Measurements from ENCODE around the gene RANBP3L. TPM values are rescaled to one million over a fixed set of nuclear protein-coding genes. Genes with fewer than 3 reads are reported as not detected.
A peak's percentile ranks its signal among the peaks of the same experiment; 100 is the strongest.

RANBP3L gene
- total and polyA plus RNA-seq, 9 of the 15 experiments (the other 6 are each of a cell fraction or from before 2014, with no cell fraction given): 0.01 to 0.06 TPM; not detected in 7

DNA sequence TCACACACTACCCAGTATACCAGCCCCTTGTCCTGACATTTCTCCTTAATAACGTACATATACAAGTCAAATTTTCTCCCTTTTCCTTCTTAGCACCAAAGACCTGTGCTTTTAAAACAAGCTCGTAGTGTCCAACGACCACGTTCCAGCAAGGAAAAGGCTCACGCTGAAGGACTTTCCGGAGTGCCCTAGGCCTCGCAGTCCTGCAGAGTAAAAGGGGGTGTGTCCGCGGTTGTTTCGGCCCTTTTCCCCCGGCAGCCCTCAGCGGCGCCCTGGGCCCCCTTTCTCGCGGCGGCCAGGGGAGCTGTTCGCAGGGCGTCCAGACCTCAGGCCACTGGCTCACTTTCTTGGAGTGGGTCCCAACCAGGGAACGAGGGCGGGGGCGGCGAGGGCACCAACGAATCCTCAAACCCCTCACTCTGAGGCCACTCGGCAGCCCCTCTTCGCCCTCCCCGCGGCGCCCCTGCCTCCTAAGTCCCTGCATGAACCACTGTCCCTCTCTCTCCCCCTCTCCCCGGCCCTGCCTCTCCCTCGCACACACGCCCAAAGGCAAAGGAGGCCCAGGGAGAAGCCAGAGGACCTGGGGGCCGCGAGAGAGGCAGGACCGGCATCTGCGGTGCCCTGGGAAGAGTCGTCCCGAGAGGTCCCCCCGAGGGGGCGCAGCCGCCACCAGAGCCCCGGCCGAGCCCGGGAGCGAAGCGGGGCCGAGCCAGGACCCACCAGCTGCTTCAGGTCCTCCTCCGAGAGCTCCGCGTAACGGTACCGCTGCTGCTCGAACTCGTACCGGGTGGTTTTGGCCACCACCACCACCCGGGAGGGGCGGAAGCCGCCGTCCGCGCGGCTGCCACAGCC is 60.7 kb downstream of the RANBP3L start (continued):
- TF ChIP-seq ARNT (IDR thresholded peaks at IDR 0.05) (no peak), RAD21 (CRISPR knock-in tag; conservative IDR thresholded peaks at IDR 0.05 in 1 of 2, IDR thresholded peaks at IDR 0.05 in 1 of 2) (no peak), KAT7 (CRISPR knock-in tag; IDR thresholded peaks at IDR 0.05; ENCODE audit: borderline replicate concordance) (peak; percentile 83; the same call in 1 of the 2 replicates), ZNF224 (CRISPR knock-in tag; IDR thresholded peaks at IDR 0.05) (0 out of 2 replicates have a peak, but pooled peaks have one; percentile 50), ELK1 (CRISPR knock-in tag; IDR thresholded peaks at IDR 0.05) (no peak), KLF6 (CRISPR knock-in tag; IDR thresholded peaks at IDR 0.05; ENCODE audit: borderline replicate concordance) (no peak), SRSF3 (IDR thresholded peaks at IDR 0.05; ENCODE audit: insufficient read depth, low read length) (0 out of 2 replicates have a peak, but pooled peaks have one; percentile 25), ZNF830 (CRISPR knock-in tag; IDR thresholded peaks at IDR 0.05) (no peak; the same call in 1 of the 2 replicates), ZNF444 (CRISPR knock-in tag; IDR thresholded peaks at IDR 0.05) (no peak), BMI1 (IDR thresholded peaks at IDR 0.05; ENCODE audit: low read length) (no peak), MEIS2 (IDR thresholded peaks at IDR 0.05; ENCODE audit: partially characterized antibody) (no peak), HDAC1 (IDR thresholded peaks at IDR 0.05) (peak in 1 of 2 experiments; percentile 87; a peak in 2 of 4 replicates), CHD1 (IDR thresholded peaks at IDR 0.05; ENCODE audit: low read length) (peak; percentile 35), ZNF277 (CRISPR knock-in tag; IDR thresholded peaks at IDR 0.05; ENCODE audit: borderline replicate concordance) (no peak), ZNF561 (CRISPR knock-in tag; conservative IDR thresholded peaks at IDR 0.05) (no peak), SIN3A (IDR thresholded peaks at IDR 0.05; ENCODE audit: borderline replicate concordance in 2 of 2, control insufficient read depth in 1 of 2, low read depth in 2 of 2, low read length in 2 of 2) (peak in 1 of 2 experiments; percentile 88; a peak in 3 of 4 replicates), RBBP5 (IDR thresholded peaks at IDR 0.05; ENCODE audit: borderline replicate concordance, insufficient read depth, low read length, poor library complexity, severe bottlenecking) (peak; percentile 77), ZNF316 (IDR thresholded peaks at IDR 0.05) (no peak), MYNN (IDR thresholded peaks at IDR 0.05) (no peak), MYNN (CRISPR knock-in tag; IDR thresholded peaks at IDR 0.05) (no peak), HBP1 (CRISPR knock-in tag; IDR thresholded peaks at IDR 0.05) (peak; percentile 57; the same call in 1 of the 2 replicates), PTBP1 (IDR thresholded peaks at IDR 0.05; ENCODE audit: low read depth, low read length) (no peak), NFXL1 (CRISPR knock-in tag; IDR thresholded peaks at IDR 0.05) (no peak)
- TF ChIP-seq, protein P1, sequence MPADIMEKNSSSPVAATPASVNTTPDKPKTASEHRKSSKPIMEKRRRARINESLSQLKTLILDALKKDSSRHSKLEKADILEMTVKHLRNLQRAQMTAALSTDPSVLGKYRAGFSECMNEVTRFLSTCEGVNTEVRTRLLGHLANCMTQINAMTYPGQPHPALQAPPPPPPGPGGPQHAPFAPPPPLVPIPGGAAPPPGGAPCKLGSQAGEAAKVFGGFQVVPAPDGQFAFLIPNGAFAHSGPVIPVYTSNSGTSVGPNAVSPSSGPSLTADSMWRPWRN (IDR thresholded peaks at IDR 0.05; ENCODE audit: low read depth): no peak

All from K562 (cell line).